K562 (cell line): ENCODE measurements around the gene ACSS2.

ENCODE experiments used
- CTCF ChIP-seq, 3 experiments: IDR thresholded peaks in 2 of 3; conservative IDR thresholded peaks in 1 of 3; 2 replicates each; pipeline ENCODE4 v1.5.1; 2011 to 2012; ENCODE audit warnings: low read length in 3 of 3, mild to moderate bottlenecking in 3 of 3, control low read depth in 2 of 3, improper control_type of control experiment in 1 of 3, inconsistent platforms in 1 of 3, low read depth in 1 of 3, mixed read lengths in 1 of 3, moderate library complexity in 1 of 3; ENCODE audit not compliant: insufficient read depth in 2 of 3
- FOXA1 ChIP-seq: fragments of 450-650 bp; IDR thresholded peaks from 2 replicates; pipeline ENCODE4 v1.6.1; 2016; ENCODE audit warnings: mild to moderate bottlenecking, borderline replicate concordance
- FOXA3 ChIP-seq, 2 experiments: fragments of 450-650 bp in 1 of 2; sonication (generic) in 1 of 2; formaldehyde crosslinking; IDR thresholded peaks in 1 of 2; conservative IDR thresholded peaks in 1 of 2; 2 replicates each; pipeline versions ENCODE4 v1.4.0 to v1.8.0; 2020 to 2022; ENCODE audit warnings: mild to moderate bottlenecking in 2 of 2, missing genetic modification reagents in 1 of 2
- HNRNPUL1 ChIP-seq: fragments of 200-400 bp; formaldehyde crosslinking; IDR thresholded peaks from 2 replicates; pipeline ENCODE4 v1.6.1; 2017; ENCODE audit warnings: low read length
- HOXB6 ChIP-seq: fragments of 250-450 bp; sonication (Bioruptor Pico); IDR thresholded peaks from 2 replicates; pipeline ENCODE4 v1.5.1; 2022; ENCODE audit warnings: mild to moderate bottlenecking, borderline replicate concordance
- NBN ChIP-seq: fragments of 450-650 bp; IDR thresholded peaks from 2 replicates; pipeline ENCODE4 v1.6.1; 2016; ENCODE audit warnings: low read depth, mild to moderate bottlenecking
- NR2C2 ChIP-seq, 2 experiments: fragments of 200-800 bp in 1 of 2; sonication (Bioruptor generic) in 1 of 2; sonication (generic) in 1 of 2; formaldehyde crosslinking in 1 of 2; IDR thresholded peaks; 2 replicates each; pipeline versions ENCODE4 v1.6.1 to v1.8.0; 2016 to 2022; ENCODE audit warnings: mild to moderate bottlenecking in 1 of 2, missing compliant biosample characterization in 1 of 2, missing genetic modification characterization in 1 of 2, missing genetic modification reagents in 1 of 2
- POLR2AphosphoS5 ChIP-seq: IDR thresholded peaks from 2 replicates; pipeline ENCODE4 v1.6.1; 2011; ENCODE audit warnings: mild to moderate bottlenecking, low read depth, low read length, moderate library complexity; ENCODE audit not compliant: control insufficient read depth, insufficient read depth
- PTBP1 ChIP-seq: fragments of 200-400 bp; formaldehyde crosslinking; IDR thresholded peaks from 2 replicates; pipeline ENCODE4 v1.6.1; 2017; ENCODE audit warnings: low read depth, low read length
- SMARCB1 ChIP-seq: IDR thresholded peaks from 2 replicates; pipeline ENCODE4 v1.6.1; 2011; ENCODE audit warnings: improper control_type of control experiment, low read depth; ENCODE audit not compliant: insufficient read length
- ZFP36 ChIP-seq: fragments of 150-350 bp; IDR thresholded peaks from 2 replicates; pipeline ENCODE4 v1.6.1; 2018; ENCODE audit warnings: low read length, low read depth; ENCODE audit not compliant: partially characterized antibody
- ZNF174 ChIP-seq: fragments of 250-450 bp; sonication (Bioruptor Pico); IDR thresholded peaks from 2 replicates; pipeline ENCODE4 v1.4.0; 2020; ENCODE audit warnings: mild to moderate bottlenecking
- TF ChIP-seq, protein P1 (sequence below): sonication (generic); formaldehyde crosslinking; IDR thresholded peaks from 2 replicates; pipeline ENCODE4 v1.5.0; 2020; ENCODE audit warnings: missing genetic modification reagents

GRCh38 chr20:34886122-34886521, 9.7 kb downstream of the ACSS2 start:
- TF ChIP-seq POLR2AphosphoS5 (no peak), HOXB6 (no peak), FOXA3 (CRISPR knock-in tag; conservative IDR thresholded peaks at IDR 0.05 in 1 of 2, IDR thresholded peaks at IDR 0.05 in 1 of 2) (no peak), ZNF174 (CRISPR knock-in tag) (no peak), NR2C2 (CRISPR knock-in tag; IDR thresholded peaks at IDR 0.05) (no peak), NR2C2 (tag; IDR thresholded peaks at IDR 0.05) (no peak), PTBP1 (no peak), FOXA1 (no peak), NBN (no peak), CTCF (IDR thresholded peaks at IDR 0.05 in 2 of 3, conservative IDR thresholded peaks at IDR 0.05 in 1 of 3; ENCODE audit: insufficient read depth in 2 of 3, low read depth in 1 of 3, low read length in 3 of 3) (no peak), HNRNPUL1 (no peak), ZFP36 (no peak), SMARCB1 (no peak)
- TF ChIP-seq, protein P1, sequence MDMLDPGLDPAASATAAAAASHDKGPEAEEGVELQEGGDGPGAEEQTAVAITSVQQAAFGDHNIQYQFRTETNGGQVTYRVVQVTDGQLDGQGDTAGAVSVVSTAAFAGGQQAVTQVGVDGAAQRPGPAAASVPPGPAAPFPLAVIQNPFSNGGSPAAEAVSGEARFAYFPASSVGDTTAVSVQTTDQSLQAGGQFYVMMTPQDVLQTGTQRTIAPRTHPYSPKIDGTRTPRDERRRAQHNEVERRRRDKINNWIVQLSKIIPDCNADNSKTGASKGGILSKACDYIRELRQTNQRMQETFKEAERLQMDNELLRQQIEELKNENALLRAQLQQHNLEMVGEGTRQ (CRISPR knock-in tag), result no peak
